Kidney tubule cell (primary cell): Measurements from ENCODE around the gene PSAPL1.

Source experiments
- DNase-seq: peaks from one replicate; pipeline ENCODE4 v3.0.0-alpha.2; 2018; ENCODE audit warnings: low spot score

PSAPL1 gene

DNA sequence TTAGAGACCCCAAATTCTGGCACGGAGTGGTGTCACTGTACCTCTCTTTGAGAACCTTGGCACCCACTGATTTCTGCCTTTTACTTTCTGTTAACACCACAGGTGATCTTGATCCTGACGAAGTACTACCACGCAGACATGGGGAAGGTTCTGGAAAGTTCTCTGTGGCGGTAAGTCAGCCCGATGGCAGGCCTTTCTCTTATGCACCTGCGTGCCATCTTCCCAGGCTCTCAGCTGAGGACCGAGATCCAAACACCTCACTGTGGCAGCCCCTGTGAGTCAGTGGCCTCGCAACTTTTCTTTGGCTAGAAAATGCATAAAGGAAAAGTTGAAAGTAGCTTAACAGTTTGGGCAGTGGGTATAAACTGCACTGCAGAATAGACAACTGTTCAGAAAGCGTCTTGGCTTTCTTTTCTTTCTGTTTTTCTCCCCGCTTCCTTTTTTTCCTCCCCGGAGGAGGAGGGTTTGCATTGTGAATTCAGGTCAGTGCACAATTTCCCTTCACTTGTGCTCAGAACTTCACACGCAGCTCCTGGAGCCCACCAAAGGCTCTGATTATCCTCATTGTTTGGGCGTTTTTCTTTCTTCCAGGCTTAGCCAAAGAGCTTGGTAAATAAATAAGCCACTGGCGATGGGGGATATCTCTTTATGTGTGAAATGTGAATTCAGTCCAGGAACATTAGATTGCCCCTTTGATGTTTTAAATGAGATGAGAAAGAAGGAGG, 38.4 kb downstream of the PSAPL1 start:
- no peak for DNase-seq

DNA sequence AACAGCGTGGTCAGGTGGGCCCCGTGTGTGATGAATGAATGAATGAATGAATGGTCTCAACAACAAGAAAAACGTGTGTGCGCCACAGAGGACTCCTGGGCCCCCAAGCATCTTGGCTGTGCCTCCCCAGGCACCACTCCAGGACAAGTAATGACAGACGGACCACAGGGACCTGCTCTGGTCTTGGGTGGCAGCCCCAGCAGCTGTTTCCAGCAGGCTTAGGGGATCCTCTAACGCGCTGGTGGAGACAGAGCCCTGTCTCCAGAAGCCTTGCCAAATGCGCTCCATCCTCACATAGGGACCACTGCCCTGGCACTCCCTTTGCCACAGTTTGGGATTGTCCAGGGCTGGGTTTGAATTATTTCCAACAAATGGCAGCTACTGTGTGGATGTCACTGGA, 39.1 kb downstream of the PSAPL1 start:
- DNase-seq: no peak

DNA sequence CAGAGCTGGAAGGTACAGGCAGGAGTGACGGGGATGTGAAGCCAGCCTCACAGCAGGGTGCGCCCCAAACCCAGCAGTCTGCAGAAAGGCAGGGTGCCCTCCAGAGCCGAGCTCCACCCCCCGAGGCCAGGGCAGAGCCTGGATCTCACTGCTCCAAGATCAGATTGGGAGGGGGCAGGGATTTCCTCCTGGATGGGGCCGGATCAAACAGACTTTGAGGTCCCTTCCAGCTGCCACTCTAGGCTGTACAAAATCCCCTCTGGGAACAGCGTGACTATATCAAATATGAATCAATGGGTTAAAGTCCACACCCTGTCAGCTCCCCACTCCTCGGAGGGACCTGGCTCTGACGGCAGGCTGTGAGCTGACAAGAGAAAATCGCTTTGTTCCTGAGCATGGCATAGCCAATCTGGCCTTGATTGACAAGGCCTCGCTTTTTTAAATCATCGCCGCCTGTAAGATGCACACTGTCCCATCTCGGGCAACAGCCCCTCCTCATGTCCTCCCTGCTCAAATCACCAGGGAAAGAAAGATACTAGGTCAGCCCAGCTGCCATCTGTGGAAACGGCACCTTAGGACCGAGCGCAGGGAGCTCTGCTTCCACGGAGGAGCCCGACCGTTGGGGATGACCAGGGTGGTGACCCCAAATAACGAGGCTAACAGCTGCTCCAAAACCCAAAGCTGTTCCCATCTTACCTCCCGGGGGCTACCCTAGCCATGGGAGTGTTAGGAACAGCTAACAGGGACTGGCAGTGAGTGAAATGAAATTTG, 39.9 kb downstream of the PSAPL1 start:
- DNase-seq: no peak

DNA sequence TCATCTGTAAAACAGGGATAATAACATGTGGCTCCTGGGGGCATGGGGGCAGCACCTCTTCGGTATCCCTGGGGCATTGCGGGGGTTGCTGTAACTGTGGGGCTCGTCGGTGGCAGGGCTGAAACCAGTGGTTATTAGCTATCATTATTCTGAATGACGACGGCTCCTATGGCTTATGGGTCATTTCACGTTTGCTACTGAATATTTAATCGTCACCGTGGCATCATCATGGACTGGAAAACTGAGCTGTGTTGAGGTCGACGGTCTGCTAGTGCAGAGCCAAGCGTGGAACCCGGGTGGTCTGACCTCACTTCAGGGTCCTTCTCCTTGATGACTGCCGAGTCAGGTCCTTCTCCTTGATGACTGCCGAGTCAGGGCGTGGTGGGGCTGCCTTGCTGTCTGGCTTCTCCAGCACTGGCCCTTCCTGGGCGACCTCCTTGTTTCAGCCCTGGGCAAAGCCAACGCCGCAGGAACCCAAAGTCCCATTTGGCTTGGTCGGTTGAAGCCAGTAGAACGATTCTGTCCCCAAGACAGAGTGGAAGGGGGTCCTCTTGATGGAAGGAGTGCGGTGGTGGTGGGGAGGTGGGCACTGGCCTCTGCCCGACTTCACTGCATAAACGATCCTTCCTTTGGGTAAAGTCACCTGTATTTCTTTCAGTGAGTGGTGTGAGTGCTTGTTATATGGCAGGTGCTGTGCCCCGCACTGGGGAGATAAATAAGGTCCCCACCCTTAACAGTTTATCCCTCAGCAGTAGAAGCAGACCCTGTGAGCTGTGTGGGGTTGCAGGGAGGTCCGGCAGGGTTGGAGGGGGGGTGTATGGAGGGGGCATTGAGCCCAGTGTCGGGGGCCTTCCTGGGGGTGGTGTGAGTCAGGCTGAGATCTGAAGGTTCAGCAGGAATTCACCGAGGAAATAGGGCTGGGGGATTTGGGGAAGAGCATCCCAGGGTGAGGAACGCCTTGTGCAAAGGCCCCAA, 40.8 kb downstream of the PSAPL1 start:
- DNase-seq: no peak

DNA sequence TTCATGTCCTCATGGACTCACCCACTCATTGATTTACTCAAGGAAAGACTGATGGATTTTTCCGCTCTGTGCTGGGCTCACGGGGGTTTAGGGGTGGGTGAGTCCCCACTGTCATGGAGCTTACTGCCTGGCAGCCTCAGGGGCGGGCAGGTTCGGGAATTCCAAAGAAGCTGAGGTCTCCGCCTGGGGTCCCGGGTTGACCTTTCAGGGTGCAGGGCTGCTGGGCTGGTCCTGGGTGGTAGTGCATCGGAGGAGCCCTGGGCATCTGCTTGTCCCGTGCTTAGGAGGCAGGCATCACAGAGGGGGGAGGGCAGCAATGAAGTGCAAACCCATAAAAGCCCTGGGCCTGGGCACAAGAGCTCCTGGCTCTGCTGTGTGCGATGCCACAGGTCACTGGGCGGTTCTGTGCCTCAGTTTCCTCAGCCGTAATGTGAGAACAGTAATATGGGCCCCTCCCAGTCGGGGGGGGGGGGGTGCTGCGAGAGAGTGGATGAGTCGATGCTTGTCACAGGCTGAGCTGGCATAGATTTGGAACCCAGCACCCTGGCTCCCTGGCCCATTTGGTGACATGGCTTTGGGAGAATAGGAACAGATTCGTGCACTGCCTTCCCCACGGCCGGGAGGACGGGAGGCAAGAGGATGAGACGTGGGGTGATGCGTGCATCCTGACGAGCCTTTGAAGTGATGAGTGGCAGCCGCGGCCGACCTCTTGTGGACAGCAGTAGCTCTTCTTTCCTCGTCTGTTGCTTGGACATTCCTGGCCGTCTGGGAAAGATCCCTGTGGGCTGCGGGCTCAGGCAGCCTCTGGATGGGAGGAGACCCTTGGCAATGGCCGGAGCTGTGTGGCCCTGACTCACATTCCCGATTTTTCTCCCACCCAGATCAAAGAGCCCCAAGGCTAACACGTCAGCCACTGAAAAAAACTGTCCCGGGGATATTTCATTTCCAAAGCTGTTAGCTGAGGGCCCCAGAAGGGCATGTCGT, 42.0 kb downstream of the PSAPL1 start:
- DNase-seq: peak; percentile 9

DNA sequence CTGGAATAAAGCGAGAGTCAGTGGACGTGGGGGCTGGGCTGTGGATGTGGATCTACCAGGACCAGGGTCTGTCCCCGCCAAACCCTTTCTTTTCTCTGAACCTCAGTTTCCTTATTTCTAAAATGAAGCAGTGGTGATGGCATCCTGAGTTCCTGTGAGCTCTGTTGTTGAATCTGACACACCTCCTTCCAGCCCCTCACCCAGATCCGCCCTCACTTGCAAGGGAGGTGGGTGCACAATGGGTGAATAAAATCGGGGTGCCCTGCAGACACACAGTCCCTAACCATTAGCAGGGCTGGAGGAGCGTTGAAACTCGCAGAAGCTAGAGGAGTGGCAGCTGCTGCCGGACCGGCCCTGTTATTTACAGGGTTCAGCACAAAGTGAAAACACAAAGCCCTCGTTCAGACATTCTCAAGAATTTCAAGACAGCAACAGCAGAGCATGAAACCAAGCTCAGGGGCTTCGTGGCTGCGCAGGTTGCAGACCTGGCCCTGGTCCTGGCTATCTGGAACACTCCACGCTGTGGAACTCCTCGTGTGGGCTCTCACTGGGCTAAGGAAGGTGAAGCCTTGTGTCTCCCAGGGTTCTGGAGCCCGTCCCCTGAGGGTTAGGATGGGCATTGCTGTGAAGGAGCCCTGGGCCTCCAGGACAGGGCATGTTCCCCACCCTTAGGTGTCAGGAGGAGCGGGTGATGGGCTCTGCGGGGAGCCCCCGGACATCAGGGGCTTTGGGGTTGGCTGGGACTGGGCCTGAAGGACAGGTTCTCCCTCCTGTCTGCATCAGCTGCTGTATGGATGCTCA, 42.9 kb downstream of the PSAPL1 start:
- no peak for DNase-seq

DNA sequence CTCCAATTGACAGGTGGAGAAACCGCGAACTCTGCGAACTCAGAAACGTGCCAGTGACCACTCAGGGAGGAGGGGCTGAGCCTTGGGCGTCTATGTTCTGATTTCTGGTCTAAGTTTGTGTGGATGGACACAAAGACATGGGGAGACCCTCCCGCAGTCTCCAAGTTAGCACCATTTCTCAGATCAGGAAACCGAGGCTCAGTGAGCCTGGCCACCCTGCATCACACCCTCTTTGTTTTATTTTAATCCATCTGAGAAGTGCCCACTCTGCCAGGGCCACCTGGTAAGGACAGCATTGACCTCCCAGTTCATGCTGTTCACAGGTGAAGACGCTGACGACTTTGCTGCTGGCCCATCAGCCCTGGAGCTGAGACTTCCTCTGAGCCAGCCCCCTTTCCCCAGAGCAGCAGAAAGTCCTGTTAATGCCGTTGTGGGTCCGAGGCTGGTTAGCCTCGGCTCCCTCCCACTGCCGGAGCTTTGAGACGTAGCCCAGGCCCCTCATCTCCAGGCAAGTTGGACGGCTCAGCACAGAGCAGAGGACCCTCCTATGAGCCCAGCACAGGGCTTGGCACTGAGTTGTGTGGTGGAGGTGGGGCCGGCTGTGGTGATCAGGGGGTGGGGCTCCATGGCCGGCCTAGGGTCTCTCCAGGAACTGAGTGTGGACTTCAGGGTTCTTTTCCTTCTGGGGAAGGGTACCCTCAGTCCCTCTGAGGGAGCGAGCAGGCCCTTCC, 43.7 kb downstream of the PSAPL1 start:
- no peak for DNase-seq

DNA sequence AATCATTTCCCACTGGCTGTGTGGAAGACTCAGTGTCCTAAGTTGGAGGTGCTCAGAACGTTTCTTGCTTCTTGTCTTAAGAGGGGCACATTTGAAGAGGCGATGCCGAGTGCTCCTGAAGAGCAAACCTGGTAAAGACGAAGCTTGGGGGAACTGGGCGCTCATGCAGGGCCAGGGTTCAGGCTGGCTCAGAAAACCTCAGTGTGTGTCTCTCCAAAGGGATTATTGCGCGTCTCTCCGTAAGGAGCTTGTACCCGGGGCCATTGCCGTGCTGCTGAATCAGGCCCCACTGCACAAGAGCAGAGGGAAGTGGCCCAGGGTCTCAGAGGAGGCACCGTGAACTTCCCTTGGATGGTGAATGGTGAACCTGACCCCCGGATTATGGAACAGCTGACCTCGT, 44.4 kb downstream of the PSAPL1 start:
- no peak for DNase-seq

DNA sequence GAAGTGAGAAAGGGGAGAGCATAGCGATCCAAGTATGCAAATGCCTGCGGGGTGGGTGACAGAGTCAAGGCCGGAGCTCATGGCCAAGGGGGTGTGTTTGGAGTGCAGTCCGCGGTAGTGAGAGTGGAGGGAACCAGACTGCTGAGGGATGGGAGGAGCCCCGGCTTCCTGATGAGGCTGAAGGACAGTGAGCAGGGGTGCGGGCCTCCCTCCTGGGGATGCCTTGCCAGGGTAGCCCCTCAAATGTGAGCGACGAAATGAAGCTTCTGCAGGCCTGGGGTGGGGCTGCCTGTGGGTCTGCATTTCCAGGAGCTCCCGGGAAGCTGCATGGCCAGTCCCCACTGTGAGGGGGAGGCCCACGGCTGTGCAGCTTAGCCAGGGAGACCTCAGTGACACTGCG, 45.0 kb downstream of the PSAPL1 start:
- no peak for DNase-seq

DNA sequence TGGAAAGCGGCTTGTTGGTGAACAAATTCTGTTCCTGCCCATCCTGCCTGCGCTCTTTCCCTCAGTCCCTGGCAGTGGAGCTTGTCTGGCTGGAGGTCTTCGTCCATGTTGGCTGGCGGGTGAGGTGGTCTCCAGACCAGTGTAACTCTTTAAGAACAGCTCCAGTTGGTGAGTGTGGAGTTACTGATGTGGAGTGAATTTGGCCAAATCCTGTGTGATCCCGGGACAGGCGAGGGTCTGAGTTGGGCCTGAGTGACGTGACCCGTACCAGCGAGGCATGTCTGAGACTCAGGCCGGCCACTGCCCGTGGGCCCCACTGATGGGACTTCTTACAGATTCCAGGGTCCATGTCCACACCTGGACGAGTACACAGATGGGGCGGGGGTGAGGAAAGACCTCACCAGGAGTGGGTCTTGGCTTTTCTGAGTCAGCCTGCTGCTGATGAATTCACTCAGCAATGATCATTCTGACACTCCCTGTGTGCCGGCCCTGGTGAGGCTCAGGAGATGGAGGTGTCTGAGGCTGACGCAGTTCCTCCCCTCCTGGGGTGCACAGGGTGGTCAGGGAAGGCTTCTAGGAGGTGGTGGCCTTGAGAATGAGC, 45.5 kb downstream of the PSAPL1 start:
- DNase-seq: no peak

DNA sequence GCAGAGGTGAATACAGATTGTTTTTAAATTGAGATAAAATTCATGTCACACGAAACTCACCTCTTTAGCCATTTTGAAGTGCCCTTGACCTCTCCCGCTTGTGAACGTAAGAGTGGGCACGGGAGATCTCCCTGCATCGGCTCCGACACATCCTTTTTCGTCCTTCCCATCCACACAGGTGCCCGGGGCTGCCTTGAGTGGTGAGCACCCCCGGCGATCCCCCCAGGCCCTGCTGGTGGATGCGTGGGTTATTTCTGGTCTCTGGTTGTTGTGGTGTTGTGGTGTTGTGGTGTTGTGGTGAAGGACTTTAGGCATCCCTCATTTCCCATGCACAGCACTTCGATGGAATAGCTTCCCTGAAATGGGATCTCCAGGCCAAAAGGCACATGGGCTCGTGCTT, 46.1 kb downstream of the PSAPL1 start:
- DNase-seq: no peak

DNA sequence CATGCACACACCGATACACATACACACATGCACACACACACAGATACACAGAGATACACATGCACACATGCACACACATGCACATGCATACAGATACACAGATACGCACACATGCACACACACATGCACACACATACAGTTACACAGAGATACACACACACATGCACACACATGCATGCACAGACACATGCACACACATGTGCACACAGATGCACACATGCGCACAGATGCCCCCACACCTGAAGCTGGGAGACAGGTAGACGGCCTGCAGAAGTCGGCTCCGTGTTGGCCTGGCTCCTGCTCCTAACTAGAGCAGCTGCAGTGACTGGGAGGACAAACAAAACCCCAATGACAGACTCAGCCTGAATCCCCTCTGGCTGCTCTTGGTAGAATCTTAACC, 46.8 kb downstream of the PSAPL1 start:
- no peak for DNase-seq

DNA sequence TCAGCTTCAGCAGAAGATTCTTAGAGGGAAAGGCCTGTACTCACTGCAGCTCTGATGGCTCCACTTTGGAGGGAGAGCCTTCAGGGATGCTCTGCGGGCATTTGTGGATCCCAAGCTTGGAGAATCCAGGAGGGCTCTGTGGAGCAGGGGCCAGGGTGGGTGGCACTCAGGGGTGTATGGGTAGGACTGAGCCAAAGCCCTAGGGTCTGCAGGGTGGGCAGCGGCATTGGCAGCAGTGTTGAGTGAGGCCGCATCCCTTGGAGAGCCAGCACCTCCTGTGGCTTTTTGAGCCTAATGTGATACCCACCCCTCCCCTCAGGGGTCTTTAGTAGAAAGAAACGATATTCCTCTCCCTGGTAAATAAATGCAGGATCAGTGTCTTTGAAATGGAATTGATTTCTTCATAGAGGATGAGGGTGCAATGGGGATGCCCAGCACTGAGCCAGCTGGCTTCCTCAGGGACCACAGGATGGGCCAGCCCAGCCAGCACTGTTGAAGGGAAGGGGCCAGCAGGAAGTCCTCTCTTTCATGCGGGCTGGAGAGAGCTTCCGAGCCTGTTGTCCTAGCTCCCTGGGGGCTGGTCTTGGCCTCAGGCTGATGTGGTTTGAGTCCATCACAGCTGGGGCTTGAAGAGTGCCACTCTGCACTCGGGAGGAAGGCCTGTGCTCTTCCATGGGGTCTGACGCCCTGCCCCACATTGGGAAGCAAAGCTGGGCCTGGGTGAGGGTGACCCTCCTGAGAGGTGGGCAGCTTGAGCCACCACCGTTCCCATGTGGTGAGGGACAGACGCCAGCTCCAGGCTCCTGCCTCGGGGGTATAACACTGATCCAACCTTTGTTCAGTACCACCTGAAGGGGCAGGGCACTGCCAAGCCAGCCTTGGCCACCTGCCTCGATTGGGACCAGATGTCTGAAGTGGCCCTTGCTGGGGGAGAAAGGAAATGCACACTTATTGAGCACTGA, 49.5 kb downstream of the PSAPL1 start:
- DNase-seq: no peak

DNA sequence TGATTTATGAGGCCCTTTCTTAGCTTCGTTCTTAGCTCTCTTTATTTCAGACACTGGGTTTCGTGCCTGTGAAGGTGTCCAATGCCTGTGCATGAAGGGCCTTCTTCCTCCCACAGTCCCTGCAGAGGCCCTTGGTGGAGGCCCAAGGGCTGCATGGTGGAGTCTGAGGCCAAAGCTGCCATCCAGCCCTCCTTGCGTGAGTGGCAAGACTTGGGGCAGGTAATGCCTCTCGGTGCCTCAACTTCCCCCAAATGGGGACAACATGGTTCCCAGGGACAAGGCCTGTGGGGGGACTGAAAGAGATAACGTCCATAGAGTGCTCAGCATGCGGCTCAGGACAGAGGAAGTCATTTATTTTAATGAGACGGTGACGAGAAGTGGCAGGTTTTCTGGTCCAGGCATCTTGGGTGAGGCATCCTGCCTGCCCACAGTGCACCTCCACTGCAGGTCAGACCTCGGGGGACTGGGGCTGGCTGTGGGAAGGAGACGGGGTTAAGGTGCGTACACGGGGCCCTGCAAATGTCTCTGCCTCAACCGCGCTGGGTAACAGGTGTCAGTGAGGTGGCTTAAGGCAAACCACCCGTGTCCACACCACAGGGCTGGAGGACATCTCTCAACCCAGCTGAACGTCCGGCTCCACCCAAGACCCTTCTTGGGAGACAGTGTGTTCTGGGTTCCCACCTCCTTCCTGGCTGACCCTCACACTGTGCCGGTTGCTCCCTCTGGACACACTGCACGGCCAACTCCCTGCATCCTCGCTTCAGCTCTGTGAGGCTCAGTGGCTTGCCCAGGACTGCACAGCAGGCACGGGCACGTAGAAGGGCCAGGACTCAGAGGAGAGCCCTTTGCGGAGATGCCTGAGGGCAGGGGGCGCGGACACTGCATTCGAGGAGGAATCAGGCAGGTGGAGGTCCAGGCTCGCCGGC, 50.5 kb downstream of the PSAPL1 start:
- no peak for DNase-seq

DNA sequence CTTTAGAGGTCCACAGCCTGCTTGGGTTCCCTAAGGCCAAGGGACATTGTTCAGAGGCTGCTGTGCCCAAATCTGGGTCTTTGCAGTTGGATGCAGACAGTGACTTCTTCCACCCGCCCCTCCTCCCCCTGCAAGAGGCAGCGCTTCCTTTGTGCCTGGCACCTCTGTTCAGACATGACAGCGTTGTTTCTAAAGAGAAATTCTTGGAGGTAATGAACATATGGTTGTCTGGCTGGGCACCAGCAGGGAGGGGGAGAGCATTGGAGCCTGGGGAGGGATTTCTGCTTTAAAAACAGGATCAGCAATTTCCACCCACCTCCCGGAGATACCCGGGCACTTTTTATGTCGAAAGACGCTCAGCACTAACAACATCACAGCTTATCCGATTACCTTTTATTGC, 51.5 kb downstream of the PSAPL1 start:
- DNase-seq: no peak

DNA sequence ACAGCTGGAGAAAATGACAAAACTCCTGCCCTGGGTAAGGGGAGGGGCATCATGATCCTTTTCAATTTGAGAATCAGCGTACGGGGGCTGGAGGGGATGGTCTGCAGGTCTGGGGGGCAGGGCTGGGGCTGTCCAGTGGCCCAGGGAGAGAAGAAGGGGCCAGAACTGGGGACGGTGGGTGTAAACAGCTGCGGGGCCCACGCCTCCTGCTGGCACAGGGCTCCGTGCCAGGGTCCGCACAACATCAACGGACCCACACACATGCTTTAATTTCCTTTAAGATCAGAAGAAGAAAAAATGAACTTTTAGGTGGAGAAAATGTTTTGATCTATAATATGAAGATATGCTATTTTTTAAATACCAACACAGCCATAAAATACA, 52.1 kb downstream of the PSAPL1 start:
- no peak for DNase-seq
